Breast epithelium (tissue), 3 donors: ENCODE measurements around the gene ANKRD39.

ENCODE experiments used
- POLR2AphosphoS5 ChIP-seq, 3 donors: sonication (generic); formaldehyde crosslinking; IDR thresholded peaks; one replicate each; pipeline ENCODE4 v1.6.1; 2017; ENCODE audit warnings: antibody characterized with exemption in 3 of 3
- TF ChIP-seq, protein P1 (sequence below), 3 donors: fragments of 450-650 bp; IDR thresholded peaks; one replicate each; pipeline ENCODE4 v1.5.1; 2016 to 2017; ENCODE audit warnings: antibody characterized with exemption in 3 of 3, mild to moderate bottlenecking in 3 of 3, moderate library complexity in 3 of 3

DNA sequence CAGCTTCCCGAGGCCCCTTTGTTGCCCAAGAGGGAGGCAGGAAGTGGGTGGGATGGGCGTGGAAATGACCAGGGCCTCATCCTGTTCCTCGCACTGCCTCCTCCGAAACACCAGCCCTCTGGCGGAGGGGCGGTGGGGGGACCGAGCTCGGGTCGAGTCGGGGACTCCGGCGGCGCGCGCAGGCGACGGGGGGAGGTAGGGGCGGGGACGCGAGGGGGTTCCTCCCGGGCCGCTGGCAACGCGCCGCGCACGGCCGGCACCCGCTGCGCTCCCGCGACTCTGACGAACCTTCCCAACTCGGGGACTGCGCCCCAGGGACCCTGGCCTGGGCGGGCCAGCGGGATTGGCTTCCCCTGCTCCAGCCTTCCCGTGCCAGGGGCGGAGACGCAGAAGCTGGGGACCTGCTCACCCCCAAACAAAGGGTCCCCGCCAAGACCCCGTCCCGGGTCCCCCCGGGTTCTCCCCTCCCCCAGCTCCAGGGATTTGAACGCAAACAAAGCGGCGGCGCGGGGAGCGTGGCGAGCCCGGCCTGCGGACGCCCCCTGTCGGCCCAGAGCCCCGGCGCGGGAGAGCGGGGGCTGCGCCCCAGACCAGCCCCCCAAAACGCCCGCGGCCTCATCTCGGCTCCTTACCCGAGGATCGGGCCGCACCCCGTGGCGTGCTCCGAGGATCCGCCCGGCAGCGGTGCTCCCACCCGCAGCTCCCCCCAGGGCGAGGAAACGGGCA is 10.9 kb upstream of the ANKRD39 start:
- peak; percentile 41 to 69 (median 45) for TF ChIP-seq POLR2AphosphoS5 (IDR thresholded peaks at IDR 0.05)
- TF ChIP-seq, protein P1, sequence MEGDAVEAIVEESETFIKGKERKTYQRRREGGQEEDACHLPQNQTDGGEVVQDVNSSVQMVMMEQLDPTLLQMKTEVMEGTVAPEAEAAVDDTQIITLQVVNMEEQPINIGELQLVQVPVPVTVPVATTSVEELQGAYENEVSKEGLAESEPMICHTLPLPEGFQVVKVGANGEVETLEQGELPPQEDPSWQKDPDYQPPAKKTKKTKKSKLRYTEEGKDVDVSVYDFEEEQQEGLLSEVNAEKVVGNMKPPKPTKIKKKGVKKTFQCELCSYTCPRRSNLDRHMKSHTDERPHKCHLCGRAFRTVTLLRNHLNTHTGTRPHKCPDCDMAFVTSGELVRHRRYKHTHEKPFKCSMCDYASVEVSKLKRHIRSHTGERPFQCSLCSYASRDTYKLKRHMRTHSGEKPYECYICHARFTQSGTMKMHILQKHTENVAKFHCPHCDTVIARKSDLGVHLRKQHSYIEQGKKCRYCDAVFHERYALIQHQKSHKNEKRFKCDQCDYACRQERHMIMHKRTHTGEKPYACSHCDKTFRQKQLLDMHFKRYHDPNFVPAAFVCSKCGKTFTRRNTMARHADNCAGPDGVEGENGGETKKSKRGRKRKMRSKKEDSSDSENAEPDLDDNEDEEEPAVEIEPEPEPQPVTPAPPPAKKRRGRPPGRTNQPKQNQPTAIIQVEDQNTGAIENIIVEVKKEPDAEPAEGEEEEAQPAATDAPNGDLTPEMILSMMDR (IDR thresholded peaks at IDR 0.05): peak; percentile 27 to 62 (median 51)
